ENCODE results near the gene TBL3.

GRCh38 chr16:2031081-2031577 lies 59.3 kb downstream of the TBL3 start:
- no peak for TF ChIP-seq YY1 (IDR thresholded peaks at IDR 0.05; ENCODE audit: low read depth, low read length)
- TF ChIP-seq, protein P1, sequence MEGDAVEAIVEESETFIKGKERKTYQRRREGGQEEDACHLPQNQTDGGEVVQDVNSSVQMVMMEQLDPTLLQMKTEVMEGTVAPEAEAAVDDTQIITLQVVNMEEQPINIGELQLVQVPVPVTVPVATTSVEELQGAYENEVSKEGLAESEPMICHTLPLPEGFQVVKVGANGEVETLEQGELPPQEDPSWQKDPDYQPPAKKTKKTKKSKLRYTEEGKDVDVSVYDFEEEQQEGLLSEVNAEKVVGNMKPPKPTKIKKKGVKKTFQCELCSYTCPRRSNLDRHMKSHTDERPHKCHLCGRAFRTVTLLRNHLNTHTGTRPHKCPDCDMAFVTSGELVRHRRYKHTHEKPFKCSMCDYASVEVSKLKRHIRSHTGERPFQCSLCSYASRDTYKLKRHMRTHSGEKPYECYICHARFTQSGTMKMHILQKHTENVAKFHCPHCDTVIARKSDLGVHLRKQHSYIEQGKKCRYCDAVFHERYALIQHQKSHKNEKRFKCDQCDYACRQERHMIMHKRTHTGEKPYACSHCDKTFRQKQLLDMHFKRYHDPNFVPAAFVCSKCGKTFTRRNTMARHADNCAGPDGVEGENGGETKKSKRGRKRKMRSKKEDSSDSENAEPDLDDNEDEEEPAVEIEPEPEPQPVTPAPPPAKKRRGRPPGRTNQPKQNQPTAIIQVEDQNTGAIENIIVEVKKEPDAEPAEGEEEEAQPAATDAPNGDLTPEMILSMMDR (IDR thresholded peaks at IDR 0.05; ENCODE audit: control extremely low read depth in 1 of 3, insufficient read depth in 1 of 3, low read depth in 1 of 3, low read length in 3 of 3): no peak
- no peak for TF ChIP-seq POLR2AphosphoS5 (IDR thresholded peaks at IDR 0.05; ENCODE audit: low read depth, low read length)
- no peak for TF ChIP-seq HDAC2 (IDR thresholded peaks at IDR 0.05; ENCODE audit: borderline replicate concordance in 1 of 2, low read depth in 2 of 2, low read length in 2 of 2)
- no peak for TF ChIP-seq MAX (IDR thresholded peaks at IDR 0.05)
- TF ChIP-seq NANOG (IDR thresholded peaks at IDR 0.05; ENCODE audit: insufficient read depth, low read depth, low read length, poor library complexity, severe bottlenecking): no peak

All from H1 (cell line).